Stimulated activated CD4-positive, alpha-beta T cell treated with anti-CD3 and anti-CD28 coated beads, Interleukin-15, amount 100 ng/mL, for 48 hours (primary cell): ENCODE measurements around the gene CCDC81.

ENCODE experiments used
- DNase-seq, 2 donors: peaks; one replicate each; pipeline ENCODE4 v3.0.0-alpha.2; 2020; ENCODE audit warnings: low read depth in 2 of 2

Gene CCDC81

GRCh38 chr11:86440843-86441242 is 66.2 kb downstream of the CCDC81 start:
- no peak for DNase-seq

GRCh38 chr11:86442420-86442819 is 67.7 kb downstream of the CCDC81 start:
- DNase-seq, result no peak

DNA sequence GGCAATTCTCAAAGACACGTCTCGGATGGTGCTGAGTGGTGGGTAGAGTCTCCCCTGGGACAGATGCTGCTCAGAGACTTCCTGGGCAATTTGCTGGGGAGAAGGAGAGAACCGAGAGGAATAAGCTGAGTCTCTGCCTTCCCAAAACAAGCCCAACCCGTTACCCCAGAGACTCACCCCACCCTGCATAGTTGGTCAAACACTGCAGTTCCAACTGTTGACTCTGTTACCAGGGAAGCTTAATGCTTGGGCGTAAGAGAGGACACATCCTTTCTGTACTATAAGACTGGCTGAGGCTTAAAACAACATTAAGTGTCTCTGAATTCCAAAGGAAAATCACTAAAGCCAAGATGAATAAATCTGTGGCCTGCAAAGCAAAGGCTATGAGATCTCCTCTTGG is 68.1 kb downstream of the CCDC81 start:
- DNase-seq, result no peak

GRCh38 chr11:86443415-86443814 is 68.7 kb downstream of the CCDC81 start:
- DNase-seq, result no peak

GRCh38 chr11:86444981-86445380 is 70.3 kb downstream of the CCDC81 start:
- DNase-seq, result no peak

DNA sequence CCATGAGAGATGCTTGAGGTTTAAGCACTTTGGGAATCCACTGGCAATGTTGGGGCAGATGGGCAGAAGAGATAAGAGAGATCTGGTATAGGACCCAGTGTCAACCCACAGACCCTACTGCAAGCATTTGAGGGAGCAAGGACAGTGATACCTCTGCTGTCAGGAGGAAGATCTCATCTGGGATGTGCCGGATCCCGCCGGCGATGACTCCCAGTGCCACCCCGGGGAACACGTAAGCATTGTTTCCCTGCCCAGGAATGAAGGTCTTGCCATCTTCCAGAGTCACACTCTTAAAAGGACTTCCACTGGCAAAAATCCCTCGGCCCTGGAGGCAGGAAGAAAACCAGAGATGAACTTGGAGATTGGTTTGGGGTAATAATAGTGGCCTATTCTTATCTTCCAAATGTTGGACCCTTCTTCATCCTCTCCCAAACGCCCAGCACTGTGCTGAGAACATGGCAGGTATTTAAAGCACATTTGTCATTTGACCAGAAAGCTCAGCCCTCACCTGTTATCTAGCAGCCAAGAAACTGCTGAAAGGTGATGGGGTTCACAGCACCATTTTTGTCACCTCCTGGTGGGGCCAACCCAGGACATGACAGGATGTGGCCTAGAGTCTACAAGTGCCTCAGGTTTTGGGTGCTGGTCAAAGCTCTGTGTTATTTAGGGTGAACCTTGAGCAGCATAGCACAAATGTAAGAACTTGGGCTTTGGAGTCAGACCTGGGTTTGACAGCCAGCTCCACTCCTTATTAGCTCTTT is 71.7 kb downstream of the CCDC81 start:
- no peak for DNase-seq

GRCh38 chr11:86446924-86447285 is 72.2 kb downstream of the CCDC81 start:
- no peak for DNase-seq

- DNase-seq, result peak; percentile 15 to 16
Observed at GRCh38 chr11:86447763-86448480, 73.2 kb downstream of the CCDC81 start.

DNA sequence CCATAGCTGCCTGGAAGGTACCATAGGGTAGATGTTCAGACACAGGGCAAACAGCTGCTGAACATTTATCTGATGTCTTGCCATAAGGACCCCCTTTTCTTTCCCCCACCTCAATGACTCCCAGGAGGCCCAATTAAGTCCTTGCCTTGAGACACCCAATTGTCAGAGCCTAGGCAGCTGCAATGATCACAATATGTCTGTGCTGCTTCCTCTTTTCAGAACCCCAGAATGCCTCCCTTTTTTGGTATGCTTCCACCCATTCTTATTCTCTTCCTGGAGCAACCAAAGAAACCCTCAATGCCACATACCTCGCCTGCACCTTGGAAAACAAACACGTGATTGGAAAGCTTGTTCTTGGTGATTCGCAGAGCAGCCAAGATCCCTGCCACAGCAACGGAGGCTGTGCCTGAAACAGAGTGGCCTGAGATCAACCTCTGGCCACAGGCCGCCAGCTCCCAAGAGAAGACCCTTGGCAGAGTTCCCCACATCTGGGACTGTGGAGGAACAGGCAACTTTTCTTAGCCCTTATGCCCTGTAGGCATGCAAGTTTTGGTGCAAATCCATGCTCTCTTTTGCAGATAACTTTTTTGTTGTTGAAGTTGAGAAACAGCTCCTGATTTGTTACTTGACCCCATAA is 75.4 kb downstream of the CCDC81 start:
- DNase-seq, result no peak

- no peak for DNase-seq
Observed at GRCh38 chr11:86453290-86454030, 78.8 kb downstream of the CCDC81 start.

GRCh38 chr11:86456075-86456939 is 81.6 kb downstream of the CCDC81 start:
- peak; percentile 73 to 80 for DNase-seq

DNA sequence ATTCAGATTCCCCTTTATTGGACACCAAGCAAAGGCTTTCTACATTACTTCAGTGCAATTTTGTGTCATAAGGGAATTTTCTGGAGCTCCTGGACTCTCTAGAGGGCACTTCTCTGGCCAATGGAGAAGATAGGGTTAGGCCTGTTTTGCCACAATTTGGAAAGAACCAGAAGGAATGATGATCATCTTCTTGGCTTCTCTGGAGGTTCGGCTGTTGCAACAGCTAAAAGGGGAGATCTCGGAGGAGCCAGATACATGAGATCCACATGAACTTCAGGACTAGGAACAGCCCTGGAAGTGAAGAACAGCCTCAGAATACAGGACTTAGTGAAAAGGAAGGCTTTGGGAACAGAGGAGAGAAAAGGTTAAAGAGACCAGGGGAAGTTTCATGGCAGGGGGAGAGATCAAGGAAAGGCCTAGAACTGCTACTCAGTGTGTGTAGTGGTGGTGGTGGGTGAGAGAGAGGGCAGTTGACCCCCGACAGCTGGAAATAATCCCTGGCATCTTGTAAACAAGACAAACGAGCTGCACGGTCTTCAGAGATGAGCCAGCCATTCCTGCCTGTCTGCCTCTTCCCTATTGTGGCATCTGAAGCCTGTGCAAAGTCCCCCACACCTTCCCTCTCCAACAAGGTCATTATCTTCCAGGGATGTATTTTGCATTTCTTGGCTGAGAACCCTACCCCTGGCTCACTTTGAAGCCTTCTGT is 83.8 kb downstream of the CCDC81 start:
- DNase-seq, result no peak

DNA sequence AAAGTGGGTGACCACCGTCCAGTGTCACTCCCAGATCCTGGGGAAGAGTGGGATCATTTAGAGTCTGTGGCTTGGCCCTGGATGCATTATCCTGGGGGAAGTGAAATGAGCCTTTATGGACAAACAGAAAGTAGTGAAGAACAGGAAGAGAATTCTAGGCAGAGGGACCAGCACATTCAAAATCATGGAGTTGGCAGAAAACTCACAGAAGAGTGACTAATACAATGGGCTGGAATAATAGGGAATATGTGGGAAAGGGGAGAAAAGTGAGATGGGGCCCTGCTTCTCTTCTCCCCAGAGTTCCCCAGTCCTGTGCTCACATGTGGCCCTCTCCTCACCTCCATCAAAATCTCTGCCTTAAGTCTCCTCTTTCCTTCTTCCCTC is 84.3 kb downstream of the CCDC81 start:
- no peak for DNase-seq

DNA sequence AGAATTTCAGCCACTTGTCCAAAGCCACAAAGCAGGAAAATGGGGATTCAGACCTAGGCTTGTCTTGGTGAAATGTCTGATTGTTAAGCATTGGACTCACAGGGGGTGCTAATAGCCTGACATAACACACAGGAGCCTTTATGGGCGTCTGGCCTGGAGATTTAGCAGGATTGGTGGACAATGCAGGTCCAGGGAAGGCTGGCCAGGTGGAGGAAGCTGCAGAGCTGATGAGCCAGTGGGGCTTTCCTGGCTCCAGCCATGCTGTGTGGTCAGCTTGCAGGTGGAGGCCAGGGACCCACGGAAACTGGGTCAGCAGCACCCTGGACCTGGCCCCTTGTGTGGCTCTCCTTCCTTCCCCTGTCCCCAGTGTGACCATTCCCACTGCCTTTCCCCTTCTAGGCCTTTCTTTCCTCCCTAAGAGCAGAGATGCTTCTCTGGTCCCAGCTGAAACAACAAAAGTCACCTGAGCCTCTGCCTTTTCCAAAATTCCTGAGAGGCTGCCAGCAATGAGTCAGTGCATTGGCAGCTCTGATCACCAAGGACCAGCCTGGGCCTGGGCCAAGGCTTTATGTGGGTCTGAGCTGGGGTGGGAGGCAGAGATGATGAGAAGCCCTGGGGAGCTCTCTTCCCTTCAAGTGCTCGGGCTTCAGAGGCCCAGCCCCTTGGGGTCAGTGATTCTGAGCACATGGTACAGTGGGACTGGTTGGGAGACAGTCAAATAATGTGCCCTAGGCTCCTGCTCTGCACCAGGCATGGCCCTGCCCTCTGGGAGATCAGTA is 85.2 kb downstream of the CCDC81 start:
- no peak for DNase-seq

- no peak for DNase-seq
Observed at GRCh38 chr11:86460461-86461385, 86.0 kb downstream of the CCDC81 start.

GRCh38 chr11:86461892-86462291 is 87.2 kb downstream of the CCDC81 start:
- DNase-seq, result no peak

DNA sequence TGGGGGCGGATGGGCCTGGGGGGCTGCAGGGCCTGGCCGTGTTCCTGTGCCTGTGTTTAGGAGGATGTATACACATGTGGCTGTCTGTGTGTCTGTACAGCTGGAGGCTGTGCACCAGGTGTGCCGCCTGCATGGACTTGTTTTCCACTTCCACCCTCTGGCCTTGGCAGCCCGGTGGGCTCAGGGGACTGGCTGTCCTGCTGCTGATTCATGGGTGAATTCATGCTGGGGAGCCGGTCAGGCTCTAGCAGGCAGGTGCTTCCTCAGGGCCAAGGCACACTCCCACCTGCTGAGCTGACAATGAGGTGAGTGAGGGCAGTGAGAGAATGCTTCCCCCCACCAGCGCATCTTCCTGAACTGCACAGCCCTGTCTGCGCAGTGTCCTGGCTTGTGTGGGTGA is 88.4 kb downstream of the CCDC81 start:
- no peak for DNase-seq

DNA sequence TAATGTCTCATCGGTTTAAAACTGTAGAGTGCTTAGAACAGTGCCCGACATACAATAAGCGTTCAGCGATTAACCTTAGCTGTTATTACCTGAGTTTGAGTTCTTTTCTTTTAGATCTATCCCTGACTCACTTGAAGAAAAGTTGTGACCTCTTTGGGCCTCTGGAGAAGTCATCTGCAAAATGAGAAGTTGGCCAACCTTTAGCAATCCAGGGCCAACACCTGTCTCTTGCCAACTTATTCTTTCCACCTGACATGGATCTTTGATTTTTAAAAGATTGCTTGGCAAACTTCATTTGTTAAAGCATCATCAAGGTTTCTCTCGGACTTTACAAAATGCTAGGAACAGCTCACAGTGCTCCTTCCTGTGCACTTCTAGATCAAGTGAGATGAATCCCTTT is 89.3 kb downstream of the CCDC81 start:
- no peak for DNase-seq
